GM12873 (cell line): ENCODE results near the gene STK32C.

Source experiments
- CTCF ChIP-seq: IDR thresholded peaks from 2 replicates; pipeline ENCODE4 v1.5.1; 2012; ENCODE audit warnings: low read depth, mild to moderate bottlenecking, moderate library complexity, low read length, control low read depth; ENCODE audit not compliant: insufficient read depth; ENCODE audit errors: missing control alignments

The STK32C gene

GRCh38 chr10:132181691-132182425 is 125.9 kb downstream of the STK32C start:
- no peak for TF ChIP-seq CTCF

DNA sequence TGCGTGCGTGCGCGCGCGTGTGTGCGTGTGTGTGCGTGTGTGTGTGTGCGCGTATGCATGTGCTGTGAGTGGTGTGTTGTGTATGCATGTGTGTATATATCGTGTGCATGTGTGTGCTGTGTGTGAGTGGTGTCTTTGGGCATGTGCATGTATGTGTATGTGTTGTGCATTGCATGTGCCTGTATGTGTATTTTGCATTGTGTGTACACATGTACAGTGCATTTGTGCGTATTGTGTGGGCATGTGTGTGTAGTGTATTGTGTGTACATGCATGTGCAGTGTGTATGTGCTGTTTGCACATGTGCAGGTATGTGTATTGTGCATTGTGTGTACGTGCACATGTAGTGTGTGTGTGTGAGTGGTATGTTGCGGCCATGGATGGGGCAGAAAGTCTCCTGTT is 127.0 kb downstream of the STK32C start:
- no peak for TF ChIP-seq CTCF

DNA sequence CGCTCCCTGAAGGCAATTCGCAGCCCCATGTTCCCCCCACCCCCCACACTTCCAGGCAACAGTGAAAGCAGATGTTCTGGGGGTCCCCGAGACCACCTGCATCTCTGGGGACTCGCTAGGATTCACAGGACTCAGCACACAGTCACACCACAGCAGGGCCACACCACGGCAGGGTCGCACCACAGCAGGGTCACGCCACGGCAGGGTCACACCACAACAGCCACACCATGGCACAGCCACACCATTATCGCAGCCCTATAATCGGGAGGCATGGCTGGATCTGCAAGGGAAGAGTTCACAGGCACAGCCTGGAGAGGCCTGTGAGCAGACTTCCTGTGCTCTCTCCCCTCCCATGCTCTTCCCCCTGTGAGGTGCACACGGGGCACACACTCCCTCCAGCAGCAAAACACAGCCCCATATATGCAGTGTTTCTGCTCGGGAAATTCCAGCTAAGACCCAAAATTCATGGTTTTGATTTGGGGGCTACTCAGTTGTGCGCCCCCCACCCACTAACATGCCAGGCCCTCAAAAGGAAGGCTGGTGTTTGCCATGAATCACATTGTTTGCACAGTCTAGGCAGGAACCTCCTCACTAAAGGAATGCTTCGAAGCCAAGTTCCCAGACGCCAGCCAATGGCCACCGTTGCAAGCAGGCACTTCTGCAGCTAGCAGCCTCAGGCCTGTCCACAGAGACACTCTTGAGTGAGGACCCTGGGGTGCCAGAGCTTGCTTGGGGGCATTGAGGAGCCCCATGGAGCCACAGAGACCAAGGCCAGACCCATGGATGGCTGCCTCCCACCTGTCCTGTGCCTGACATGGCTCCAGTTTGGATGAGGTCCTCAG is 128.0 kb downstream of the STK32C start:
- no peak for TF ChIP-seq CTCF

GRCh38 chr10:132178672-132179545 is 128.8 kb downstream of the STK32C start:
- no peak for TF ChIP-seq CTCF

DNA sequence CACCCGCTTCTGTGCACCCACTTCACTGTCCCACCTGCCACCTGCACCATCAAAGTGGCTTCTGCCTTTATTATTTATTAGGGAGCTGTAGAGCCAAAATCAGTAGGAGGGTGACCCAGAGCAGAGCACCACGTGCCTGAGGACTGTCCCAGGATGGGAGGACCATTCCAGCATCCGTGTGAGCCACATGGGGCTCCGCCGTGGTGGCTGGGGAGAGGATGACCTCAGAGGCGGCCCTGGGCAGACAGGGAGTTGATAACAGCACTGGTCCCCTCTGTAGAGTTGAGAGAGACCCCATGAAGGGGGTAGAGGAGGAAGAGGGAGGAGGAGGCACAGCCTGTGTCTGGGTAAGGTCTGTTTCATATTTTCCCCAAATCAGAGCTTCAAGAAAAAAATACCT is 129.7 kb downstream of the STK32C start:
- TF ChIP-seq CTCF, result no peak

- no peak for TF ChIP-seq CTCF
Measured at GRCh38 chr10:132176623-132177500, 130.9 kb downstream of the STK32C start.
